GM18870 (cell line): Measurements from ENCODE around the gene ZNF614.
"Not testable (repeated sequence)": the region's sequence is repeated elsewhere in the genome, so short reads cannot be mapped to it uniquely, and the experiment has no call there.

Source experiments
- ATAC-seq: cut with Tn5 transposase; IDR thresholded peaks from one replicate; pipeline ENCODE4 v1.9.1; 2021; ENCODE audit warnings: moderate library complexity; ENCODE audit not compliant: unreplicated experiment

Gene ZNF614

GRCh38 chr19:52028027-52028779 lies at the start of gene ZNF614:
ZNF614 (minus strand) TSS chr19:52028379; CDS start chr19:52025745, 2,634 bp downstream.
- peak; percentile 74 for ATAC-seq

- no peak for ATAC-seq
These were observed 42.3 kb upstream of the ZNF614 start for GRCh38 chr19:52070496-52070895.

- ATAC-seq, result no peak
These were observed 41.5 kb upstream of the ZNF614 start for GRCh38 chr19:52069653-52070052.

- no peak for ATAC-seq
These were observed 38.2 kb upstream of the ZNF614 start for GRCh38 chr19:52066258-52066863.

GRCh38 chr19:52065399-52065798 lies 37.2 kb upstream of the ZNF614 start:
- no peak for ATAC-seq

GRCh38 chr19:52056480-52056879 lies 28.3 kb upstream of the ZNF614 start:
- not testable (repeated sequence) for ATAC-seq

GRCh38 chr19:52051736-52052135 lies 23.6 kb upstream of the ZNF614 start:
- ATAC-seq, result not testable (repeated sequence)

- peak; percentile 65 for ATAC-seq
These were observed 20.6 kb upstream of the ZNF614 start, which contains the start of gene ZNF432 for GRCh38 chr19:52048555-52049501. ZNF432 (minus strand) TSS chr19:52048838; CDS start chr19:52046868, 1,970 bp downstream.

- ATAC-seq, result no peak
These were observed 11.0 kb upstream of the ZNF614 start for GRCh38 chr19:52039169-52039568.

GRCh38 chr19:52034051-52034728 lies 6.0 kb upstream of the ZNF614 start:
- no peak for ATAC-seq

GRCh38 chr19:52028780-52029123 lies 573 bp upstream of the ZNF614 start:
- peak; percentile 24 for ATAC-seq

- not testable (repeated sequence) for ATAC-seq
These were observed 1.8 kb downstream of the ZNF614 start for GRCh38 chr19:52026255-52026990.

- ATAC-seq, result not testable (repeated sequence)
These were observed 3.7 kb downstream of the ZNF614 start for GRCh38 chr19:52024478-52024877.

- no peak for ATAC-seq
These were observed 6.0 kb downstream of the ZNF614 start for GRCh38 chr19:52022193-52022592.

GRCh38 chr19:52020506-52020905 lies 7.7 kb downstream of the ZNF614 start:
- no peak for ATAC-seq

- no peak for ATAC-seq
These were observed 17.5 kb downstream of the ZNF614 start for GRCh38 chr19:52010674-52011073.

- peak; percentile 65 for ATAC-seq
These were observed 20.2 kb downstream of the ZNF614 start, which contains the start of gene ZNF615 for GRCh38 chr19:52007806-52008557. ZNF615 (minus strand) TSS chr19:52008211; CDS start chr19:52003711, 4,500 bp downstream.

GRCh38 chr19:52007451-52007805 lies 20.8 kb downstream of the ZNF614 start:
- ATAC-seq, result no peak

- ATAC-seq, result no peak
These were observed 34.0 kb downstream of the ZNF614 start for GRCh38 chr19:51994048-51994644.
